D721Med (cell line): Measurements from ENCODE around the gene TBC1D23.
"Not testable (repeated sequence)": the region's sequence is repeated elsewhere in the genome, so short reads cannot be mapped to it uniquely, and the experiment has no call there.

Experiments
- DNase-seq: peaks from one replicate; pipeline ENCODE4 v3.0.0; 2011; ENCODE audit warnings: low spot score; ENCODE audit not compliant: insufficient read length
- FAIRE-seq: peaks from 2 replicates; lab custom pipeline; 2011; peaks lifted over from hg19 to GRCh38; lab: Jason Lieb, UNC
- CTCF ChIP-seq: IDR thresholded peaks from 2 replicates; pipeline ENCODE4 v1.5.1; 2012; ENCODE audit warnings: mild to moderate bottlenecking, control low read depth; ENCODE audit not compliant: insufficient read depth; ENCODE audit errors: missing control alignments

TBC1D23 gene

GRCh38 chr3:100238599-100238998, 22.2 kb upstream of the TBC1D23 start:
- FAIRE-seq (no peak), DNase-seq (no peak)

GRCh38 chr3:100242471-100242870, 18.3 kb upstream of the TBC1D23 start:
- not testable (repeated sequence) for DNase-seq, FAIRE-seq

More at GRCh38 chr3:100238599-100238998, 22.2 kb upstream of the TBC1D23 start:
- no peak for TF ChIP-seq CTCF

DNA sequence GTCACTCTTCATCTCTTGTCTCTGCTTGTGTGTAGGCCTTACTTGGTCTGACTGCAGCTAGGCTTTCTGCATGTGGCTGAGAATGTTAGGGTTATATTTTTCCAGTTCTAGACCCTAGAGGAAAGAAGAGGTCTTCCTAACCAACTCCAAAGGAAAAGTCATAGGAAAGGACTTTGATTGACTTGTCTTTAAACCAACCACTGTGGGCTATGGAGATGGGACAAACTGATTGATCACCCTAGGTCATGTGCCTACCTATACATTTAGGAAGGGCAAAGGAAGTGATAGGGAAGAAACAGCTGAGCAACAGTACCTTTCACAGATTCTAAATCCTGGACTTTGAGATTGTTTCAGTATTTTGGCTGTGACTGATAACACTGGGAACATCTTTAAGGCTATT, 16.5 kb upstream of the TBC1D23 start:
- TF ChIP-seq CTCF, result no peak
- DNase-seq (no peak), FAIRE-seq (no peak)

GRCh38 chr3:100245136-100245535, 15.7 kb upstream of the TBC1D23 start:
- no peak for TF ChIP-seq CTCF
- DNase-seq (no peak), FAIRE-seq (no peak)

GRCh38 chr3:100245927-100246326, 14.9 kb upstream of the TBC1D23 start:
- no peak for FAIRE-seq
- TF ChIP-seq CTCF, result no peak

GRCh38 chr3:100246999-100247398, 13.8 kb upstream of the TBC1D23 start:
- TF ChIP-seq CTCF, result no peak
- DNase-seq, result no peak
- FAIRE-seq, result no peak

More at GRCh38 chr3:100245927-100246326, 14.9 kb upstream of the TBC1D23 start:
- DNase-seq, result no peak

GRCh38 chr3:100252001-100252400, 8.8 kb upstream of the TBC1D23 start:
- TF ChIP-seq CTCF, result no peak
- FAIRE-seq (no peak), DNase-seq (no peak)
